ENCODE results near the gene ENOSF1. TPM values are rescaled to one million over a fixed set of nuclear protein-coding genes. Genes with fewer than 3 reads are reported as not detected.
"Not testable (repeated sequence)": the region's sequence is repeated elsewhere in the genome, so short reads cannot be mapped to it uniquely, and the experiment has no call there.

ENOSF1 gene
- total RNA-seq = 100 to 1,000 TPM in 1 of 2 donors, 10 to 100 TPM in 1; 48.7 to 187 TPM

GRCh38 chr18:712401-713134 lies at the start of gene ENOSF1:
TSS of gene ENOSF1 (minus strand) at chr18:712630. CDS start at chr18:712587, 43 bp downstream.
- peak within 1 kb of the TSS; percentile 97 to 98 for H3K27ac Mint-ChIP-seq
- peak within 1 kb of the TSS; percentile 98 for H3K4me3 Mint-ChIP-seq
- ATAC-seq = peak; percentile 89 to 96
- peaks cover 32 to 44% of the 10 kb centered on the region in 2 donors for H3K4me1 Mint-ChIP-seq (ENCODE audit: low read depth in 2 of 2)
- H3K36me3 Mint-ChIP-seq = peaks cover 11% of the 10 kb centered on the region
- DNase-seq (ENCODE audit: low spot score) = peak; percentile 86
- H3K27me3 Mint-ChIP-seq = no peaks in the 10 kb centered on the region
- no peaks in the 10 kb centered on the region for H3K9me3 Mint-ChIP-seq

- H3K9me3 Mint-ChIP-seq; H3K36me3 Mint-ChIP-seq; H3K27me3 Mint-ChIP-seq; ATAC-seq; H3K27ac Mint-ChIP-seq; H3K4me3 Mint-ChIP-seq; DNase-seq (ENCODE audit: low spot score): not testable (repeated sequence)
- H3K4me1 Mint-ChIP-seq (ENCODE audit: low read depth in 2 of 2) = peaks cover 24 to 36% of the 10 kb centered on the region in 2 donors
These were observed 47.4 kb upstream of the ENOSF1 start for GRCh38 chr18:759864-760263.

GRCh38 chr18:755506-755905 lies 43.1 kb upstream of the ENOSF1 start:
- H3K36me3 Mint-ChIP-seq = peaks cover 3% of the 10 kb centered on the region
- peaks cover 15 to 26% of the 10 kb centered on the region in 2 donors for H3K4me1 Mint-ChIP-seq (ENCODE audit: low read depth in 2 of 2)
- DNase-seq (ENCODE audit: low spot score) (no peak), ATAC-seq (no peak)
- no peak overlapping the region for H3K4me3 Mint-ChIP-seq
- no peak overlapping the region for H3K27ac Mint-ChIP-seq
- no peaks in the 10 kb centered on the region for H3K27me3 Mint-ChIP-seq
- no peaks in the 10 kb centered on the region for H3K9me3 Mint-ChIP-seq

GRCh38 chr18:754656-755055 lies 42.2 kb upstream of the ENOSF1 start:
- H3K36me3 Mint-ChIP-seq = peaks cover 6% of the 10 kb centered on the region
- H3K4me3 Mint-ChIP-seq = no peak overlapping the region

GRCh38 chr18:750456-750855 lies 38.0 kb upstream of the ENOSF1 start:
- Mint-ChIP-seq H3K36me3 (peaks cover 21% of the 10 kb centered on the region), H3K27me3 (no peaks in the 10 kb centered on the region), H3K4me3 (no peak overlapping the region), H3K4me1 (ENCODE audit: low read depth in 2 of 2) (peaks cover 11 to 18% of the 10 kb centered on the region in 2 donors), H3K27ac (peak overlapping the region; percentile 3 to 5), H3K9me3 (no peaks in the 10 kb centered on the region)
- DNase-seq (ENCODE audit: low spot score) (no peak), ATAC-seq (no peak)

More at GRCh38 chr18:754656-755055, 42.2 kb upstream of the ENOSF1 start:
- H3K4me1 Mint-ChIP-seq (ENCODE audit: low read depth in 2 of 2) = peaks cover 18 to 29% of the 10 kb centered on the region in 2 donors
- ATAC-seq (no peak), DNase-seq (ENCODE audit: low spot score) (no peak)
- H3K27me3 Mint-ChIP-seq = no peaks in the 10 kb centered on the region
- H3K9me3 Mint-ChIP-seq = no peaks in the 10 kb centered on the region
- peak overlapping the region in 1 of 2 donors; percentile 18 for H3K27ac Mint-ChIP-seq

GRCh38 chr18:744832-745597 lies 32.6 kb upstream of the ENOSF1 start:
- no peak for ATAC-seq
- no peak overlapping the region for H3K27ac Mint-ChIP-seq

GRCh38 chr18:741931-742512 lies 29.6 kb upstream of the ENOSF1 start:
- ATAC-seq (peak; percentile 72 to 78), DNase-seq (ENCODE audit: low spot score) (no peak)
- no peaks in the 10 kb centered on the region for H3K9me3 Mint-ChIP-seq
- no peak overlapping the region for H3K4me3 Mint-ChIP-seq
- H3K27ac Mint-ChIP-seq = no peak overlapping the region
- H3K4me1 Mint-ChIP-seq (ENCODE audit: low read depth in 2 of 2) = peaks cover 6 to 11% of the 10 kb centered on the region in 2 donors
- H3K36me3 Mint-ChIP-seq = peaks cover 25% of the 10 kb centered on the region
- H3K27me3 Mint-ChIP-seq = no peaks in the 10 kb centered on the region

More at GRCh38 chr18:744832-745597, 32.6 kb upstream of the ENOSF1 start:
- peaks cover 29% of the 10 kb centered on the region for H3K36me3 Mint-ChIP-seq
- no peak overlapping the region for H3K4me3 Mint-ChIP-seq
- no peaks in the 10 kb centered on the region for H3K27me3 Mint-ChIP-seq
- H3K9me3 Mint-ChIP-seq = no peaks in the 10 kb centered on the region
- H3K4me1 Mint-ChIP-seq (ENCODE audit: low read depth in 2 of 2) = peaks cover 6 to 10% of the 10 kb centered on the region in 2 donors
- DNase-seq (ENCODE audit: low spot score) = no peak

- Mint-ChIP-seq H3K9me3 (no peaks in the 10 kb centered on the region), H3K4me3 (no peak overlapping the region), H3K4me1 (ENCODE audit: low read depth in 2 of 2) (peaks cover 7 to 9% of the 10 kb centered on the region in 2 donors), H3K27me3 (no peaks in the 10 kb centered on the region), H3K27ac (no peak overlapping the region), H3K36me3 (peaks cover 15% of the 10 kb centered on the region)
- ATAC-seq (no peak), DNase-seq (ENCODE audit: low spot score) (no peak)
These were observed 19.9 kb upstream of the ENOSF1 start for GRCh38 chr18:732371-732770.

GRCh38 chr18:731185-731584 lies 18.8 kb upstream of the ENOSF1 start:
- Mint-ChIP-seq H3K4me1 (ENCODE audit: low read depth in 2 of 2) (peaks cover 7 to 9% of the 10 kb centered on the region in 2 donors), H3K36me3 (peaks cover 9% of the 10 kb centered on the region)

GRCh38 chr18:730692-731091 lies 18.3 kb upstream of the ENOSF1 start:
- H3K4me1 Mint-ChIP-seq (ENCODE audit: low read depth in 2 of 2) = peaks cover 7 to 9% of the 10 kb centered on the region in 2 donors
- DNase-seq (ENCODE audit: low spot score) (no peak), ATAC-seq (peak in 1 of 2 donors; percentile 57)
- H3K27me3 Mint-ChIP-seq = no peaks in the 10 kb centered on the region
- no peaks in the 10 kb centered on the region for H3K9me3 Mint-ChIP-seq
- peak overlapping the region; percentile 0 for H3K4me3 Mint-ChIP-seq
- peaks cover 9% of the 10 kb centered on the region for H3K36me3 Mint-ChIP-seq
- peak overlapping the region; percentile 54 to 64 for H3K27ac Mint-ChIP-seq

More at GRCh38 chr18:731185-731584, 18.8 kb upstream of the ENOSF1 start:
- H3K9me3 Mint-ChIP-seq = no peaks in the 10 kb centered on the region
- ATAC-seq (no peak), DNase-seq (ENCODE audit: low spot score) (no peak)
- peak overlapping the region; percentile 54 to 64 for H3K27ac Mint-ChIP-seq
- H3K4me3 Mint-ChIP-seq = peak overlapping the region; percentile 0
- H3K27me3 Mint-ChIP-seq = no peaks in the 10 kb centered on the region

GRCh38 chr18:730120-730519 lies 17.7 kb upstream of the ENOSF1 start:
- not testable (repeated sequence) for ATAC-seq; H3K27ac Mint-ChIP-seq; H3K4me1 Mint-ChIP-seq (ENCODE audit: low read depth in 2 of 2)

GRCh38 chr18:725646-726045 lies 13.2 kb upstream of the ENOSF1 start:
- H3K36me3 Mint-ChIP-seq = peaks cover 7% of the 10 kb centered on the region
- H3K9me3 Mint-ChIP-seq = no peaks in the 10 kb centered on the region
- no peak for ATAC-seq
- no peaks in the 10 kb centered on the region for H3K27me3 Mint-ChIP-seq
- H3K27ac Mint-ChIP-seq = peak overlapping the region in 1 of 2 donors; percentile 14
- no peak for DNase-seq (ENCODE audit: low spot score)
- H3K4me1 Mint-ChIP-seq (ENCODE audit: low read depth in 2 of 2) = peaks cover 2 to 4% of the 10 kb centered on the region in 2 donors
- no peak overlapping the region for H3K4me3 Mint-ChIP-seq

More at GRCh38 chr18:730120-730519, 17.7 kb upstream of the ENOSF1 start:
- H3K9me3 Mint-ChIP-seq; H3K36me3 Mint-ChIP-seq; H3K27me3 Mint-ChIP-seq; H3K4me3 Mint-ChIP-seq; DNase-seq (ENCODE audit: low spot score): not testable (repeated sequence)

- DNase-seq (ENCODE audit: low spot score) = no peak
- ATAC-seq = no peak
- Mint-ChIP-seq H3K27me3 (no peaks in the 10 kb centered on the region), H3K36me3 (peaks cover 6% of the 10 kb centered on the region), H3K4me3 (no peak overlapping the region), H3K4me1 (ENCODE audit: low read depth in 2 of 2) (peaks cover 0 to 3% of the 10 kb centered on the region in 2 donors), H3K27ac (peak overlapping the region; percentile 40 to 83), H3K9me3 (no peaks in the 10 kb centered on the region)
These were observed 11.2 kb upstream of the ENOSF1 start for GRCh38 chr18:723541-724080.
